HG03139 (cell line): ENCODE data around the gene RASA1.
"Not testable (repeated sequence)": the region's sequence is repeated elsewhere in the genome, so short reads cannot be mapped to it uniquely, and the experiment has no call there.

Experiments used
- ATAC-seq: cut with Tn5 transposase; IDR thresholded peaks from one replicate; pipeline ENCODE4 v1.9.1; 2021; ENCODE audit not compliant: unreplicated experiment

The RASA1 gene

GRCh38 chr5:87267574-87268125, at the start of gene RASA1:
Gene RASA1 (plus strand): TSS chr5:87267883. CDS start chr5:87268452, 569 bp downstream.
- peak; percentile 58 for ATAC-seq

GRCh38 chr5:87229780-87230179, 37.9 kb upstream of the RASA1 start:
- ATAC-seq: no peak

GRCh38 chr5:87231037-87231808, 36.5 kb upstream of the RASA1 start:
- peak; percentile 97 for ATAC-seq

- no peak for ATAC-seq
Measured at GRCh38 chr5:87233143-87233542, 34.5 kb upstream of the RASA1 start.

- no peak for ATAC-seq
Measured at GRCh38 chr5:87241555-87241954, 26.1 kb upstream of the RASA1 start.

GRCh38 chr5:87242242-87242641, 25.4 kb upstream of the RASA1 start:
- no peak for ATAC-seq

- ATAC-seq: no peak
Measured at GRCh38 chr5:87243161-87243844, 24.4 kb upstream of the RASA1 start.

GRCh38 chr5:87245451-87245850, 22.2 kb upstream of the RASA1 start:
- ATAC-seq: no peak

- ATAC-seq: no peak
Measured at GRCh38 chr5:87246061-87246460, 21.6 kb upstream of the RASA1 start.

GRCh38 chr5:87252283-87252605, 15.4 kb upstream of the RASA1 start:
- ATAC-seq: no peak

GRCh38 chr5:87254035-87254434, 13.6 kb upstream of the RASA1 start:
- no peak for ATAC-seq

- no peak for ATAC-seq
Measured at GRCh38 chr5:87258507-87258906, 9.2 kb upstream of the RASA1 start.

- ATAC-seq: no peak
Measured at GRCh38 chr5:87260604-87261192, 7.0 kb upstream of the RASA1 start.

GRCh38 chr5:87263498-87263897, 4.2 kb upstream of the RASA1 start:
- ATAC-seq: no peak

GRCh38 chr5:87266914-87267573, 639 bp upstream of the RASA1 start:
- peak; percentile 10 for ATAC-seq

GRCh38 chr5:87268126-87268969, 665 bp downstream of the RASA1 start:
- peak; percentile 51 for ATAC-seq

- ATAC-seq: no peak
Measured at GRCh38 chr5:87268970-87269377, 1.3 kb downstream of the RASA1 start.

GRCh38 chr5:87270888-87271287, 3.2 kb downstream of the RASA1 start:
- ATAC-seq: not testable (repeated sequence)

GRCh38 chr5:87276655-87277054, 9.0 kb downstream of the RASA1 start:
- ATAC-seq: no peak

- ATAC-seq: no peak
Measured at GRCh38 chr5:87277279-87277835, 9.7 kb downstream of the RASA1 start.
